ENCODE data around the gene FUCA1.

DNA sequence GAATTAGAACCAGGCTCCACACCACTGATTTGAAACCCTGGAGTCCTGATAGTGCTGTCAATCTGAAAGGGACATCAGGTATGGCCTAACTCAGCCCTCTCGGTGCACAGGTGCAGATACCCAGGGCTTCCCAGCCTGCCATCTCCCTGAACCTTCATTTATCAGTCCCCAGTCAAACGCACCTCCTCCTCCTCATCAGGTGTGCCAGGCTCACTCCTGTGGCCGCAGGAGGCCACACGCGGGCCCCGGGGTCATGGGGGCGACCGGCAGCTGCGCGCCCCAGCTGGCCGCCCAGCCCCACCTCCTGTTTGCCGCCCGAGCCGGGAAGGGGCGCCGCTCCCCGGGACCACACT is 572 bp downstream of the FUCA1 start:
- TF ChIP-seq CTCF (IDR thresholded peaks at IDR 0.05; ENCODE audit: low read length), result no peak
- no peak for TF ChIP-seq EZH2 (IDR thresholded peaks at IDR 0.05; ENCODE audit: borderline replicate concordance, low read length)

Measured in OCI-LY1 (cell line).